HG02840 (cell line): ENCODE data around the gene LRMDA.

ENCODE experiments used
- ATAC-seq: cut with Tn5 transposase; IDR thresholded peaks from one replicate; pipeline ENCODE4 v1.9.1; 2021; ENCODE audit warnings: mild to moderate bottlenecking, moderate library complexity, moderate number of reproducible peaks; ENCODE audit not compliant: unreplicated experiment, low FRiP score

The LRMDA gene

GRCh38 chr10:75418712-75419111 is 12.7 kb upstream of the LRMDA start:
- ATAC-seq: no peak

- ATAC-seq: no peak
These were observed 8.5 kb upstream of the LRMDA start for GRCh38 chr10:75422913-75423312.

GRCh38 chr10:75424571-75424970 is 6.9 kb upstream of the LRMDA start:
- no peak for ATAC-seq

- ATAC-seq: no peak
These were observed 5.9 kb upstream of the LRMDA start for GRCh38 chr10:75425291-75426079.

- no peak for ATAC-seq
These were observed 4.5 kb upstream of the LRMDA start for GRCh38 chr10:75426880-75427279.

- ATAC-seq: no peak
These were observed 3.5 kb upstream of the LRMDA start for GRCh38 chr10:75427951-75428350.

- ATAC-seq: no peak
These were observed 2.8 kb upstream of the LRMDA start for GRCh38 chr10:75428434-75429158.

- ATAC-seq: no peak
These were observed 2.1 kb upstream of the LRMDA start for GRCh38 chr10:75429159-75429827.

- no peak for ATAC-seq
These were observed 1.2 kb upstream of the LRMDA start for GRCh38 chr10:75430000-75430763.

GRCh38 chr10:75432176-75432575 is 752 bp downstream of the LRMDA start:
- no peak for ATAC-seq

GRCh38 chr10:75432763-75433162 is 1.3 kb downstream of the LRMDA start:
- no peak for ATAC-seq

- no peak for ATAC-seq
These were observed 1.8 kb downstream of the LRMDA start for GRCh38 chr10:75433216-75433615.

- ATAC-seq: no peak
These were observed 2.9 kb downstream of the LRMDA start for GRCh38 chr10:75434291-75434690.

GRCh38 chr10:75435291-75435690 is 3.9 kb downstream of the LRMDA start:
- no peak for ATAC-seq

GRCh38 chr10:75436896-75437295 is 5.5 kb downstream of the LRMDA start:
- no peak for ATAC-seq

GRCh38 chr10:75437693-75438092 is 6.3 kb downstream of the LRMDA start:
- no peak for ATAC-seq

- no peak for ATAC-seq
These were observed 6.9 kb downstream of the LRMDA start for GRCh38 chr10:75438275-75438674.

- ATAC-seq: no peak
These were observed 8.4 kb downstream of the LRMDA start for GRCh38 chr10:75439811-75440210.

GRCh38 chr10:75440271-75440793 is 8.9 kb downstream of the LRMDA start:
- ATAC-seq: no peak

- ATAC-seq: no peak
These were observed 9.8 kb downstream of the LRMDA start for GRCh38 chr10:75441196-75441595.
